Sigmoid colon (tissue), 4 donors: ENCODE data around the gene KCTD18.

Experiments
- EP300 ChIP-seq, 4 donors: sonication (generic); formaldehyde crosslinking; IDR thresholded peaks; one replicate each; pipeline ENCODE4 v1.6.1; 2017; ENCODE audit warnings: antibody characterized with exemption in 4 of 4
- POLR2A ChIP-seq, 2 donors: fragments of 450-650 bp; IDR thresholded peaks; one replicate each; pipeline ENCODE4 v1.6.1; 2016; ENCODE audit warnings: antibody characterized with exemption in 2 of 2, mild to moderate bottlenecking in 2 of 2, moderate library complexity in 2 of 2
- POLR2AphosphoS5 ChIP-seq, 4 donors: sonication (generic); formaldehyde crosslinking; IDR thresholded peaks; one replicate each; pipeline ENCODE4 v1.6.1; 2017; ENCODE audit warnings: antibody characterized with exemption in 4 of 4
- TF ChIP-seq, protein P1 (sequence below), 4 experiments: fragments of 450-650 bp in 3 of 4; fragments of 200-600 bp in 1 of 4; IDR thresholded peaks; one replicate each; pipeline ENCODE4 v1.5.1; 2016 to 2019; ENCODE audit warnings: antibody characterized with exemption in 4 of 4, mild to moderate bottlenecking in 3 of 4, moderate library complexity in 2 of 4

- TF ChIP-seq, protein P1, sequence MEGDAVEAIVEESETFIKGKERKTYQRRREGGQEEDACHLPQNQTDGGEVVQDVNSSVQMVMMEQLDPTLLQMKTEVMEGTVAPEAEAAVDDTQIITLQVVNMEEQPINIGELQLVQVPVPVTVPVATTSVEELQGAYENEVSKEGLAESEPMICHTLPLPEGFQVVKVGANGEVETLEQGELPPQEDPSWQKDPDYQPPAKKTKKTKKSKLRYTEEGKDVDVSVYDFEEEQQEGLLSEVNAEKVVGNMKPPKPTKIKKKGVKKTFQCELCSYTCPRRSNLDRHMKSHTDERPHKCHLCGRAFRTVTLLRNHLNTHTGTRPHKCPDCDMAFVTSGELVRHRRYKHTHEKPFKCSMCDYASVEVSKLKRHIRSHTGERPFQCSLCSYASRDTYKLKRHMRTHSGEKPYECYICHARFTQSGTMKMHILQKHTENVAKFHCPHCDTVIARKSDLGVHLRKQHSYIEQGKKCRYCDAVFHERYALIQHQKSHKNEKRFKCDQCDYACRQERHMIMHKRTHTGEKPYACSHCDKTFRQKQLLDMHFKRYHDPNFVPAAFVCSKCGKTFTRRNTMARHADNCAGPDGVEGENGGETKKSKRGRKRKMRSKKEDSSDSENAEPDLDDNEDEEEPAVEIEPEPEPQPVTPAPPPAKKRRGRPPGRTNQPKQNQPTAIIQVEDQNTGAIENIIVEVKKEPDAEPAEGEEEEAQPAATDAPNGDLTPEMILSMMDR (IDR thresholded peaks at IDR 0.05) = no peak
- TF ChIP-seq POLR2AphosphoS5 (IDR thresholded peaks at IDR 0.05) = no peak
- no peak for TF ChIP-seq EP300 (IDR thresholded peaks at IDR 0.05)
- TF ChIP-seq POLR2A (IDR thresholded peaks at IDR 0.05) = no peak
Measured at GRCh38 chr2:200452377-200452776, 57.5 kb downstream of the KCTD18 start.
